ENCODE measurements around the gene ERICH4.

The ERICH4 gene

DNA sequence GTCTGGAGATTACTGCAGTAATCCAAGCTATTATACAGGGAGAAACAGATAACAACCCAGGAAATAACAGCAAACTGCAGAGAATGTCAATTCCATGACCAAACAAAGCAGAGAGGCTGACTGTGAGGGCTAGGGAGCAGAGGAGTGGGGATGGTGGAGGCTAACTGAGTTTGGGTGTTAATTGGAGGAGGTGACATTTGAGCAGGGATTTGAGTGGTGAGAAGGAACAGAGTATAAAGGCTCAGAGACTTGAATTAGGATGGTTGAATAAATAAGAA is 6.3 kb upstream of the ERICH4 start:
- H3K4me1 Mint-ChIP-seq (ENCODE audit: low read depth): peaks cover 18% of the 10 kb centered on the region
- H3K27ac Mint-ChIP-seq: no peak overlapping the region
- H3K9me3 Mint-ChIP-seq: no peaks in the 10 kb centered on the region
- H3K27me3 Mint-ChIP-seq (ENCODE audit: low read depth): no peaks in the 10 kb centered on the region
- H3K36me3 Mint-ChIP-seq (ENCODE audit: low read depth): peaks cover 13% of the 10 kb centered on the region
- H3K4me3 Mint-ChIP-seq: no peak overlapping the region

GRCh38 chr19:41437944-41438574 is 4.9 kb upstream of the ERICH4 start:
- H3K27ac Mint-ChIP-seq: peak overlapping the region; percentile 41
- H3K9me3 Mint-ChIP-seq: no peaks in the 10 kb centered on the region
- peaks cover 5% of the 10 kb centered on the region for H3K36me3 Mint-ChIP-seq (ENCODE audit: low read depth)
- H3K4me3 Mint-ChIP-seq: peak overlapping the region; percentile 56
- peaks cover 17% of the 10 kb centered on the region for H3K4me1 Mint-ChIP-seq (ENCODE audit: low read depth)
- H3K27me3 Mint-ChIP-seq (ENCODE audit: low read depth): no peaks in the 10 kb centered on the region

- Mint-ChIP-seq H3K4me3 (no peak within 1 kb of the TSS), H3K27ac (peak within 1 kb of the TSS; percentile 41), H3K36me3 (ENCODE audit: low read depth) (peaks cover 3% of the 10 kb centered on the region), H3K4me1 (ENCODE audit: low read depth) (peaks cover 15% of the 10 kb centered on the region), H3K9me3 (no peaks in the 10 kb centered on the region), H3K27me3 (ENCODE audit: low read depth) (peaks cover 5% of the 10 kb centered on the region)
Observed at GRCh38 chr19:41439441-41440222, 3.3 kb upstream of the ERICH4 start, which contains the start of gene DMAC2. Gene DMAC2 (minus strand): TSS chr19:41439912. CDS start chr19:41439899, 13 bp downstream.

- no peak overlapping the region for H3K27ac Mint-ChIP-seq
- peaks cover 14% of the 10 kb centered on the region for H3K4me1 Mint-ChIP-seq (ENCODE audit: low read depth)
- H3K27me3 Mint-ChIP-seq (ENCODE audit: low read depth): peaks cover 7% of the 10 kb centered on the region
- no peaks in the 10 kb centered on the region for H3K9me3 Mint-ChIP-seq
- H3K36me3 Mint-ChIP-seq (ENCODE audit: low read depth): peaks cover 3% of the 10 kb centered on the region
- no peak overlapping the region for H3K4me3 Mint-ChIP-seq
Observed at GRCh38 chr19:41441321-41441945, 1.5 kb upstream of the ERICH4 start.

GRCh38 chr19:41443813-41444455 is 978 bp downstream of the ERICH4 start:
- Mint-ChIP-seq H3K4me3 (no peak overlapping the region), H3K27ac (no peak overlapping the region), H3K9me3 (no peaks in the 10 kb centered on the region), H3K4me1 (ENCODE audit: low read depth) (peaks cover 3% of the 10 kb centered on the region), H3K27me3 (ENCODE audit: low read depth) (peaks cover 10% of the 10 kb centered on the region), H3K36me3 (ENCODE audit: low read depth) (no peaks in the 10 kb centered on the region)

DNA sequence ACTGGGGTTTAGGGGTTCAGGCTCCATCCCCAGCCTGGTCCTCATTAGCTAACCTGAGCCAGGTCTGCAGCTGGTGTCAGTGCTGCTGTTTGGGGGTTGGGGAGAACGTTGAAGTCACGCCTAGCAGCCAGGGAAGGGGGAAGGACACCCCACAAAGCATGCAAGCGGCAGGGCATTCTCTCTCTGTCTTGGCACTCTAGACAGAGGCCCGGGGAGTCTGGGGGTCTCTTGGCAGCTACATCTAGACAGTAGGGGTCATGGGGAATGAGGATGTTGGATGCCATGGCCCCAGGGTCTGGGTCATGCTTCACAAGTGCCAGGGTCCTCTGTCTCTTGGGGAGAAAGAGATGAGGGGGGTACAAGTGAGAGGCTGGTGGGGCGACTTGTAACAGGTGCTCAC is 2.6 kb downstream of the ERICH4 start:
- H3K36me3 Mint-ChIP-seq (ENCODE audit: low read depth): no peaks in the 10 kb centered on the region

GRCh38 chr19:41447732-41448332 is 4.9 kb downstream of the ERICH4 start:
- Mint-ChIP-seq H3K9me3 (no peaks in the 10 kb centered on the region), H3K4me1 (ENCODE audit: low read depth) (peaks cover 4% of the 10 kb centered on the region), H3K27ac (no peak overlapping the region), H3K27me3 (ENCODE audit: low read depth) (peaks cover 15% of the 10 kb centered on the region), H3K36me3 (ENCODE audit: low read depth) (no peaks in the 10 kb centered on the region), H3K4me3 (peak overlapping the region; percentile 28)

More for the DNA sequence above, 2.6 kb downstream of the ERICH4 start:
- Mint-ChIP-seq H3K4me3 (no peak overlapping the region), H3K9me3 (no peaks in the 10 kb centered on the region), H3K4me1 (ENCODE audit: low read depth) (peaks cover 4% of the 10 kb centered on the region), H3K27me3 (ENCODE audit: low read depth) (peaks cover 15% of the 10 kb centered on the region), H3K27ac (no peak overlapping the region)

GRCh38 chr19:41449079-41449864 is 6.3 kb downstream of the ERICH4 start:
- no peaks in the 10 kb centered on the region for H3K9me3 Mint-ChIP-seq
- peak overlapping the region; percentile 74 for H3K4me3 Mint-ChIP-seq
- H3K27ac Mint-ChIP-seq: peak overlapping the region; percentile 64
- peaks cover 11% of the 10 kb centered on the region for H3K4me1 Mint-ChIP-seq (ENCODE audit: low read depth)
- peaks cover 9% of the 10 kb centered on the region for H3K27me3 Mint-ChIP-seq (ENCODE audit: low read depth)
- no peaks in the 10 kb centered on the region for H3K36me3 Mint-ChIP-seq (ENCODE audit: low read depth)

DNA sequence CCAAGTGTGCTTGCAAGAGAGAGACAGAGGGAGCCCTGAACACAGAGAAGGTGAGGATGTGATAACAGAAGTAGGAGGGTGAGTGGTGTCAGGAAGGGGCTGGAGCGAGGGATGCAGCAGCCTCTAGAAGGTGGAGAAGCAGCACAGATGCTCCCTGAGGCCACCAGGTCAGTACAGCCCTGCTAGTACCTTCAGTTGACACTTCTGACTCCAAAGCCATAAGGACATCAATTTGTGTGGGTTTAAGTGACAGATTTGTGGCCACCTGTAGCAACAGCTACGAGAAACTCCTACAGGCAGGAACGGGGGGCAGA is 6.9 kb downstream of the ERICH4 start:
- Mint-ChIP-seq H3K4me3 (no peak overlapping the region), H3K4me1 (ENCODE audit: low read depth) (peaks cover 14% of the 10 kb centered on the region), H3K36me3 (ENCODE audit: low read depth) (no peaks in the 10 kb centered on the region), H3K27ac (no peak overlapping the region), H3K9me3 (no peaks in the 10 kb centered on the region), H3K27me3 (ENCODE audit: low read depth) (peaks cover 9% of the 10 kb centered on the region)

DNA sequence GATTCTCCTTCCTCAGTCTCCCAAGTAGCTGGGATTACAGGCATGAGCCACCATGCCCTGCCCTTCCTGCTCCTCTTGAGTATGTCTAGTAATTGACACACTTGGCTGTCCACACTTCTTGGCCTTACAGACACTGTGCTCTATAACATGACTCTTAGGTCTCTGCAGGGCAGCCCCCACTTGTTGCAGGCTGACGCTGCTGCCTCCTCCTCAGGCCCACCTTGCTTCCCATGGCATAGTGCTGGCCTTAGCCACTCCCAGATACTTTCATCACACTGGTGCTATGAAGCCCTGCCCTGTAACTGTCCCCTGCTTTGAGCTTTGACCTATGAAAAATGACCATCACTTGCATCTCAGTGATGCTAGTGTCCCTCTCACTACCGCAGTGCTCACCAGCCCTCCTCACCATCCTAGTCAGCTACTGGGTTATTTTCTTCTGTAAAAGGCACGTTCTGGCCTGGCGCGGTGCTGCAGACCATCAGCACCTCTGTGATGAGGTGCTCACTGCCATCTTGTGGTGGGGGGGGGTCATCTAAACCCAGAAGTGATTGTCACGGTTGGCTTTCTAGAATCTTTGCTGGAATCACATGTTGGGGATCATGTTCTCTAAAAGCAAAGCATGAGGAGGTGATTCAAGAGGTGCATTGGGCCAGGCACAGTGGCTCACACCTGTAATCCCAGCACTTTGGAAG is 9.8 kb downstream of the ERICH4 start:
- H3K4me1 Mint-ChIP-seq (ENCODE audit: low read depth): peaks cover 27% of the 10 kb centered on the region
- H3K36me3 Mint-ChIP-seq (ENCODE audit: low read depth): no peaks in the 10 kb centered on the region
- peaks cover 5% of the 10 kb centered on the region for H3K27me3 Mint-ChIP-seq (ENCODE audit: low read depth)
- H3K4me3 Mint-ChIP-seq: no peak overlapping the region
- H3K9me3 Mint-ChIP-seq: no peaks in the 10 kb centered on the region
- no peak overlapping the region for H3K27ac Mint-ChIP-seq

GRCh38 chr19:41455936-41456335 is 13.0 kb downstream of the ERICH4 start:
- no peak overlapping the region for H3K4me3 Mint-ChIP-seq
- H3K36me3 Mint-ChIP-seq (ENCODE audit: low read depth): no peaks in the 10 kb centered on the region
- H3K9me3 Mint-ChIP-seq: no peaks in the 10 kb centered on the region
- H3K4me1 Mint-ChIP-seq (ENCODE audit: low read depth): peaks cover 31% of the 10 kb centered on the region
- no peak overlapping the region for H3K27ac Mint-ChIP-seq
- H3K27me3 Mint-ChIP-seq (ENCODE audit: low read depth): peaks cover 13% of the 10 kb centered on the region

DNA sequence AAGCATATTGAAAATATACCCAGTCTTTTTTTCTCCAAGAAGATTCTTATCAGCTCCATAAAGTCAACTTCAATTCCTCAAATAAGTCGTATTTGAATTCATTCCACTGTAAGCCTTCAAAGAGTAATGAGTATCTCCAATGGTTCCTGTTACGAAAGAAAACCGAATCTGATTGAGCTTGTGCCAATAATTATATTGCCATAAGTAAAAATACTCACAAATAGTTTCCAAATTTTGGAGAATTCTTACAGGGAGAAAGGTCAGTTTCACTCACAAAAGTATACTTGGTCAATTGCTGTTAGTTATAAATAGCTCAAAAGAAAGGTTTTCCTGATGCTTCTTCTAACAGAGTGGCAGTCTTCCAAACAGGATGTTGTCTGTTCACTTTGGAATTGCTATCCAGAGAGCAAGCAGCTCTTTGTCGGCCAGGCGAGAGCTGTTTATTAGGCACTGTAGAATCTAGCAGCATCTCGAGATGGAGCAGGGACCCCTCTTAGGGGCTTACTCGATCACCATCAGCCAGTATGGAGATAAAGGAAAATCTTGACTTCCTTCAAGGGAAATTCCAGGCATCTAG is 13.5 kb downstream of the ERICH4 start:
- H3K4me1 Mint-ChIP-seq (ENCODE audit: low read depth): peaks cover 31% of the 10 kb centered on the region
- H3K9me3 Mint-ChIP-seq: no peaks in the 10 kb centered on the region
- H3K27ac Mint-ChIP-seq: peak overlapping the region; percentile 36
- peaks cover 13% of the 10 kb centered on the region for H3K27me3 Mint-ChIP-seq (ENCODE audit: low read depth)
- H3K4me3 Mint-ChIP-seq: no peak overlapping the region
- H3K36me3 Mint-ChIP-seq (ENCODE audit: low read depth): no peaks in the 10 kb centered on the region

DNA sequence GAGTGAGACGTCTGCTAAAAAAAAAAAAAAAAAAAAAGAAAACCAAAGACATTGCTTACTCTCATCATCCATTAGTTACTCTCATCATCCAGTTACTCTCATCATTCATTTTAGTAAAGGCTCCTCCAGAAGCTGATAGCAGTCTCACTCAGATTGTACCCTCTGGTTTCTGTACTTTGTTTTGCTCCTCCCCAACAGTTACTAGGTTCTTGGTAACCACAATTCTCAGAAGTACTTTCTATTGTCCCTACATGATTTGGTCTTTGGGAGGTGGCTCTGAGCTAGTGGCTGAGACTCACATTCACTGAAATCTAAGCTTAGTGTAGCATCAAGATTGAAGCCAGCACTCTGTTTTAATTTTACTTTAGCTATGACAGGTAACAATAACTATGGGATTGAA is 14.3 kb downstream of the ERICH4 start:
- H3K9me3 Mint-ChIP-seq: no peaks in the 10 kb centered on the region
- H3K4me1 Mint-ChIP-seq (ENCODE audit: low read depth): peaks cover 31% of the 10 kb centered on the region
- no peak overlapping the region for H3K4me3 Mint-ChIP-seq
- no peaks in the 10 kb centered on the region for H3K36me3 Mint-ChIP-seq (ENCODE audit: low read depth)
- peaks cover 13% of the 10 kb centered on the region for H3K27me3 Mint-ChIP-seq (ENCODE audit: low read depth)
- H3K27ac Mint-ChIP-seq: peak overlapping the region; percentile 18

Measured in T-helper 1 cell treated with Interleukin-12 subunit alpha and Interleukin-12 subunit beta and Interleukin-4 antibody, amounts not matched to agents 30 μg/mL and 1 μg/mL, for 36 hours (primary cell).